Suprapubic skin (tissue), 4 donors: ENCODE measurements around the gene PDZRN3. TPM values are rescaled to one million over a fixed set of nuclear protein-coding genes. Genes with fewer than 3 reads are reported as not detected.

Experiments
- DNase-seq, 2 donors: peaks; one replicate each; pipeline ENCODE4 v3.0.0-alpha.2; 2019; ENCODE audit warnings: low spot score in 2 of 2
- H3K27ac ChIP-seq: fragments of 200-600 bp; sonication (generic); one replicate; pipeline ENCODE4 v1.5.1; 2019
- H3K27me3 ChIP-seq: fragments of 200-600 bp; sonication (generic); one replicate; pipeline ENCODE4 v1.5.1; 2019
- H3K36me3 ChIP-seq: fragments of 200-600 bp; sonication (generic); one replicate; pipeline ENCODE4 v1.5.1; 2019
- H3K4me1 ChIP-seq: fragments of 200-600 bp; sonication (generic); one replicate; pipeline ENCODE4 v1.5.1; 2019
- H3K4me3 ChIP-seq: fragments of 200-600 bp; sonication (generic); one replicate; pipeline ENCODE4 v1.5.1; 2019; ENCODE audit warnings: mild to moderate bottlenecking
- H3K9me3 ChIP-seq: fragments of 200-600 bp; sonication (generic); one replicate; pipeline ENCODE4 v1.5.1; 2019
- EP300 ChIP-seq: sonication (generic); formaldehyde crosslinking; IDR thresholded peaks from one replicate; pipeline ENCODE4 v1.6.1; 2017; ENCODE audit warnings: antibody characterized with exemption
- POLR2A ChIP-seq, 2 donors: fragments of 450-650 bp; IDR thresholded peaks; one replicate each; pipeline ENCODE4 v1.6.1; 2017; ENCODE audit warnings: antibody characterized with exemption in 2 of 2, mild to moderate bottlenecking in 2 of 2, moderate library complexity in 2 of 2
- POLR2AphosphoS5 ChIP-seq, 3 donors: sonication (generic); formaldehyde crosslinking; IDR thresholded peaks; one replicate each; pipeline ENCODE4 v1.6.1; 2017; ENCODE audit warnings: antibody characterized with exemption in 3 of 3
- WGBS: methylation state at CpG from one replicate; pipeline ENCODE4 v1.1.5; 2018; 5-methylcytosine and 5-hydroxymethylcytosine counted together
- total RNA-seq, 4 donors: library from RNA; depleted of rRNA; stranded (reverse); fragments of >200 nt; gene quantifications; one replicate each; pipeline ENCODE4 v1.1.0, GENCODE V29; 2016
- TF ChIP-seq, protein P1 (sequence below), 2 donors: fragments of 200-600 bp in 1 of 2; fragments of 450-650 bp in 1 of 2; sonication (generic) in 1 of 2; IDR thresholded peaks; one replicate each; pipeline ENCODE4 v1.5.1; 2016 to 2019; ENCODE audit warnings: antibody characterized with exemption in 2 of 2, mild to moderate bottlenecking in 1 of 2, moderate library complexity in 1 of 2

The PDZRN3 gene
- total RNA-seq, result 10 to 100 TPM in 3 of 4 donors, 1 to 10 TPM in 1; 9.2 to 33.3 (median 13.7) TPM

DNA sequence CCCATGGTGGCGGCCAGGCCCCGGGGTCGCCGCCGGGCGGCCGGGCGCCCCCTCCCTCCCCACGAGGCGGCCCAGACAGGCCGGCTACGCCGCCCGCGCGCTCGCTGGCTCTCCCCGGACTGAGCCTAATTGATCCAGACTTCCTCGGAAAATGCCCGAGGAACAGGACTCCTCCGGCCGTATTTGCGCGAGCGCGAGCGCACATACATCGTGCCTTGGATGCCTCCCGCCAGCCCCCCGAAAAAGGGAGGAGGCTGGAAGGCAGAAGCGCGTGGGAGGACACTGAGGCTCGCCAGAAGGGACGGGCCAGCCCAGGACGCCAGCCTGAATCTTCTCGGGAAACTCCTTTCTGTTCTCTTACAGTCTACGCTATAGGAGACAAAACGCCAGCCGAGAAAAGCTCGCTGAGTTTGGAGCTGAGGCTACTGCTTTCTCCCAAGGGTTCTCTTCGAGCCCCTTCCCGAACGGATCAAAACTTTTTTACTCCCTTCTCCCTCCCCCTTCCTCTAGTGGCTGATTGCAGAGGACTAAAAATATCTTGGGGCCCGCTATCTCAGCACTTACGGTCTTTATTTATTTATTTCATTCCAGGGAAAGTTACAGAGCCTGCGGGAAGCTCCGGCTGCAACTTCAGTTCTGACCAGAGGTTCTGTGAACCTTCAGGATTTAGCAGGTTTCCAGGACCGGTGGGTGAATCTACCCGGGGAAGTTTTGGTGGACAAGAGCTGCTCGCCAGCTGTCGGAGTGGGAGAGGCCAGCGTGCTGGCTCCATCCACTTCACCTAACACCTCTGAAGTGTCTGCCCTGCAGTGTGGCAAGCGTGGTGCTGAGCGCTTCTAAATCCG lies at the start of gene PDZRN3:
PDZRN3 (minus strand) TSS at position 121 of the 845 bp plus-strand sequence.
- DNase-seq, result peak in 1 of 2 donors; percentile 72
- H3K4me3 ChIP-seq, result peak within 1 kb of the TSS; percentile 74
- 2% methylated on average over 25 of the region's 55 CpGs for WGBS
- TF ChIP-seq POLR2AphosphoS5 (IDR thresholded peaks at IDR 0.05) (no peak), POLR2A (IDR thresholded peaks at IDR 0.05) (peak in 1 of 2 donors; percentile 29)
- no peaks in the 10 kb centered on the region for H3K9me3 ChIP-seq
- H3K27ac ChIP-seq, result peak within 1 kb of the TSS; percentile 79
- no peaks in the 10 kb centered on the region for H3K36me3 ChIP-seq
- H3K4me1 ChIP-seq, result peaks cover 41% of the 10 kb centered on the region
- H3K27me3 ChIP-seq, result peaks cover 13% of the 10 kb centered on the region

DNA sequence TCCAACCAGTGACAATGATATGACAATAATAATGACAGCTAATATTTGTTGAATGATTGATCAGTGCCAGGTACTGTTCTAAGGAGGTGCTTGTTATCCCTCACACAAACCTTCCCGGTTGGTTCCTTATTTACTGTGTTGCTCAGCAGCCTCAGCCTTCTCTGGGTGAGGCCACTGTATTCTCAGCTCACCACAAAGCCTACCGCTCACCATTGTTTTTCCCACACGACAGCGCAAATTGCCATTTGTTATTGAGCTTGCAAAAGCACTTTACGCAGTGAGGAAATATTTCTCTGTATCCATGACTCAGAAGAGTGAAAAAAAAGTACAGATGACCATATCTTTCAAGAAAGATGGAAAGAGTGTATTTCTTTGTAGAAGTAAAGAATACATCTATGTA lies 49.5 kb upstream of the PDZRN3 start:
- Histone ChIP-seq H3K27me3 (no peaks in the 10 kb centered on the region), H3K4me3 (no peak overlapping the region), H3K36me3 (no peaks in the 10 kb centered on the region), H3K4me1 (no peaks in the 10 kb centered on the region), H3K9me3 (no peaks in the 10 kb centered on the region), H3K27ac (no peak overlapping the region)
- WGBS, result 69% methylated on average over 5 of the region's 5 CpGs
- no peak for DNase-seq
- no peak for TF ChIP-seq EP300
- no peak for TF ChIP-seq POLR2AphosphoS5 (IDR thresholded peaks at IDR 0.05)
- TF ChIP-seq, protein P1, sequence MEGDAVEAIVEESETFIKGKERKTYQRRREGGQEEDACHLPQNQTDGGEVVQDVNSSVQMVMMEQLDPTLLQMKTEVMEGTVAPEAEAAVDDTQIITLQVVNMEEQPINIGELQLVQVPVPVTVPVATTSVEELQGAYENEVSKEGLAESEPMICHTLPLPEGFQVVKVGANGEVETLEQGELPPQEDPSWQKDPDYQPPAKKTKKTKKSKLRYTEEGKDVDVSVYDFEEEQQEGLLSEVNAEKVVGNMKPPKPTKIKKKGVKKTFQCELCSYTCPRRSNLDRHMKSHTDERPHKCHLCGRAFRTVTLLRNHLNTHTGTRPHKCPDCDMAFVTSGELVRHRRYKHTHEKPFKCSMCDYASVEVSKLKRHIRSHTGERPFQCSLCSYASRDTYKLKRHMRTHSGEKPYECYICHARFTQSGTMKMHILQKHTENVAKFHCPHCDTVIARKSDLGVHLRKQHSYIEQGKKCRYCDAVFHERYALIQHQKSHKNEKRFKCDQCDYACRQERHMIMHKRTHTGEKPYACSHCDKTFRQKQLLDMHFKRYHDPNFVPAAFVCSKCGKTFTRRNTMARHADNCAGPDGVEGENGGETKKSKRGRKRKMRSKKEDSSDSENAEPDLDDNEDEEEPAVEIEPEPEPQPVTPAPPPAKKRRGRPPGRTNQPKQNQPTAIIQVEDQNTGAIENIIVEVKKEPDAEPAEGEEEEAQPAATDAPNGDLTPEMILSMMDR (IDR thresholded peaks at IDR 0.05), result no peak
- no peak for TF ChIP-seq POLR2A (IDR thresholded peaks at IDR 0.05)

DNA sequence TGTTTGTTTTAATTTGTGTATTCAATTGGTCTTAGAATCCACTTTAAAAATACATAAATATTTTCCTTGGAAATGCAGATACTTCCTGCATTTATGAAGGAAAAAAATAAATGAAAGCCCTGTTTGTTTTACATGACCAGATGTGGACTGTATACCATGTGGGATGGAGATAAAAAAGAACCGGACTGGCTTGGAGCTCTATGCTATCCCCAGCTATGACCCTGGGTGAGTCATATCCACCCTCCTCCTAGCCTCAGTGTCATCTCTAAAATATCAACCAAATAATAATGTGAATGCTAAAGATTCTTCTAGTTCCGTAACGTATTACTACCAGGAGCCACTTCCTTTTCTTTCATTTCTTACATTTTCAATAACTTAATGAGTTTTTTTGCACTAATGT lies 44.5 kb upstream of the PDZRN3 start:
- Histone ChIP-seq H3K36me3 (no peaks in the 10 kb centered on the region), H3K27me3 (no peaks in the 10 kb centered on the region), H3K4me3 (no peak overlapping the region), H3K27ac (no peak overlapping the region), H3K4me1 (no peaks in the 10 kb centered on the region), H3K9me3 (no peaks in the 10 kb centered on the region)
- TF ChIP-seq POLR2A (IDR thresholded peaks at IDR 0.05) (no peak), EP300 (no peak), POLR2AphosphoS5 (IDR thresholded peaks at IDR 0.05) (no peak)
- TF ChIP-seq, protein P1 (IDR thresholded peaks at IDR 0.05), result no peak
- DNase-seq, result no peak
- 67% methylated on average over 3 of the region's 3 CpGs for WGBS

- no peak overlapping the region for H3K4me3 ChIP-seq
- WGBS, result 71% methylated on average over 1 of the region's 1 CpG
- TF ChIP-seq EP300 (no peak), POLR2AphosphoS5 (IDR thresholded peaks at IDR 0.05) (no peak), POLR2A (IDR thresholded peaks at IDR 0.05) (no peak)
- TF ChIP-seq, protein P1 (IDR thresholded peaks at IDR 0.05), result no peak
Observed at GRCh38 chr3:73668391-73668790, 43.6 kb upstream of the PDZRN3 start.

GRCh38 chr3:73667889-73668288 lies 43.1 kb upstream of the PDZRN3 start:
- Histone ChIP-seq H3K36me3 (no peaks in the 10 kb centered on the region), H3K4me3 (no peak overlapping the region), H3K4me1 (no peaks in the 10 kb centered on the region), H3K9me3 (no peaks in the 10 kb centered on the region), H3K27me3 (no peaks in the 10 kb centered on the region), H3K27ac (no peak overlapping the region)
- no peak for TF ChIP-seq EP300
- TF ChIP-seq, protein P1 (IDR thresholded peaks at IDR 0.05), result no peak
- no peak for TF ChIP-seq POLR2AphosphoS5 (IDR thresholded peaks at IDR 0.05)
- no peak for TF ChIP-seq POLR2A (IDR thresholded peaks at IDR 0.05)
- DNase-seq, result no peak
- WGBS, result 83% methylated on average over 3 of the region's 3 CpGs

More at GRCh38 chr3:73668391-73668790, 43.6 kb upstream of the PDZRN3 start:
- Histone ChIP-seq H3K27ac (no peak overlapping the region), H3K9me3 (no peaks in the 10 kb centered on the region), H3K27me3 (no peaks in the 10 kb centered on the region), H3K36me3 (no peaks in the 10 kb centered on the region), H3K4me1 (no peaks in the 10 kb centered on the region)
- no peak for DNase-seq
